Measurements from ENCODE around the gene ZNRF1. TPM values are rescaled to one million over a fixed set of nuclear protein-coding genes. Genes with fewer than 3 reads are reported as not detected.

The ZNRF1 gene
- total RNA-seq, 1 donor from 2014 or later: 46.8 TPM

GRCh38 chr16:75043175-75043895 lies 44.5 kb downstream of the ZNRF1 start:
- DNase-seq: no peak
- H3K27me3 Mint-ChIP-seq: no peaks in the 10 kb centered on the region
- H3K27ac Mint-ChIP-seq: no peak overlapping the region
- peaks cover 28% of the 10 kb centered on the region for H3K36me3 Mint-ChIP-seq (ENCODE audit: low read depth)
- H3K4me3 Mint-ChIP-seq: no peak overlapping the region
- peaks cover 21% of the 10 kb centered on the region for H3K4me1 Mint-ChIP-seq
- intact Hi-C loops (cut with micrococcal nuclease): no loop called here
- H3K9me3 Mint-ChIP-seq: peaks cover 5% of the 10 kb centered on the region

- intact Hi-C loops (cut with micrococcal nuclease): no loop called here
- no peak for DNase-seq
- peaks cover 20% of the 10 kb centered on the region for H3K4me1 Mint-ChIP-seq
- no peaks in the 10 kb centered on the region for H3K27me3 Mint-ChIP-seq
- H3K36me3 Mint-ChIP-seq (ENCODE audit: low read depth): peaks cover 29% of the 10 kb centered on the region
- H3K9me3 Mint-ChIP-seq: peaks cover 9% of the 10 kb centered on the region
- no peak overlapping the region for H3K27ac Mint-ChIP-seq
- H3K4me3 Mint-ChIP-seq: no peak overlapping the region
These were observed 46.1 kb downstream of the ZNRF1 start for GRCh38 chr16:75044800-75045361.

- Mint-ChIP-seq H3K4me1 (peaks cover 20% of the 10 kb centered on the region), H3K27ac (no peak overlapping the region), H3K36me3 (ENCODE audit: low read depth) (peaks cover 25% of the 10 kb centered on the region), H3K9me3 (peaks cover 10% of the 10 kb centered on the region), H3K27me3 (no peaks in the 10 kb centered on the region), H3K4me3 (no peak overlapping the region)
- no peak for DNase-seq
- intact Hi-C loops (cut with micrococcal nuclease): no loop called here
These were observed 46.6 kb downstream of the ZNRF1 start for GRCh38 chr16:75045424-75045823.

- Mint-ChIP-seq H3K36me3 (ENCODE audit: low read depth) (peaks cover 20% of the 10 kb centered on the region), H3K27me3 (no peaks in the 10 kb centered on the region), H3K4me1 (peaks cover 12% of the 10 kb centered on the region), H3K4me3 (no peak overlapping the region), H3K9me3 (peaks cover 10% of the 10 kb centered on the region), H3K27ac (no peak overlapping the region)
- no peak for DNase-seq
- intact Hi-C loops (cut with micrococcal nuclease): no loop called here
These were observed 49.2 kb downstream of the ZNRF1 start for GRCh38 chr16:75048054-75048453.

DNA sequence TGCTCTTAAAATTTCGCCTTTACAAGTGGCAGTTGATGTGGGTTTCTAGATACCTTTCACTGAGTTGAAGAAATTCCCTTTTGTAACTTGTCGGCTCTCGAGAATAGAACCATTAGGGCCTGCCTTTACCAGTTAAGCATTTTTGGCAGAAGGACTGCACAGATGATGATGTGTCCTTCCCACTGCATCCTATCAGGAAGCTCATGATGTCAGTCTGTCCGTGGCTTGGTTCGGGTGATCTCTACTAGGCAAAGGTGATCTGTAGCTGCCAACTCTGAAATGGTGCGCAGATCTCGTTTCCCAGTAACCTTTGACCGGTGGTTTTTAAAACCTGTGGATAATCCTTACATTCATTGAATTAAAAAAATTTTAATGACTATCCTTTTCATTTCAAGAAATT lies 49.7 kb downstream of the ZNRF1 start:
- peaks cover 20% of the 10 kb centered on the region for H3K36me3 Mint-ChIP-seq (ENCODE audit: low read depth)
- H3K4me3 Mint-ChIP-seq: no peak overlapping the region
- intact Hi-C loops (cut with micrococcal nuclease): no loop called here
- H3K4me1 Mint-ChIP-seq: peaks cover 8% of the 10 kb centered on the region
- DNase-seq: no peak
- no peaks in the 10 kb centered on the region for H3K27me3 Mint-ChIP-seq
- H3K27ac Mint-ChIP-seq: no peak overlapping the region
- peaks cover 10% of the 10 kb centered on the region for H3K9me3 Mint-ChIP-seq

- Mint-ChIP-seq H3K4me1 (peaks cover 18% of the 10 kb centered on the region), H3K27me3 (no peaks in the 10 kb centered on the region), H3K36me3 (ENCODE audit: low read depth) (peaks cover 24% of the 10 kb centered on the region), H3K27ac (no peak overlapping the region), H3K4me3 (no peak overlapping the region), H3K9me3 (peaks cover 8% of the 10 kb centered on the region)
- intact Hi-C loops (cut with micrococcal nuclease): no loop called here
- no peak for DNase-seq
These were observed 53.8 kb downstream of the ZNRF1 start for GRCh38 chr16:75052481-75053202.

- intact Hi-C loops (cut with micrococcal nuclease): no loop called here
- no peak overlapping the region for H3K27ac Mint-ChIP-seq
- no peak for DNase-seq
- no peak overlapping the region for H3K4me3 Mint-ChIP-seq
- H3K9me3 Mint-ChIP-seq: peaks cover 5% of the 10 kb centered on the region
- H3K4me1 Mint-ChIP-seq: peaks cover 17% of the 10 kb centered on the region
- H3K36me3 Mint-ChIP-seq (ENCODE audit: low read depth): peaks cover 22% of the 10 kb centered on the region
- H3K27me3 Mint-ChIP-seq: no peaks in the 10 kb centered on the region
These were observed 55.1 kb downstream of the ZNRF1 start for GRCh38 chr16:75053791-75054555.

DNA sequence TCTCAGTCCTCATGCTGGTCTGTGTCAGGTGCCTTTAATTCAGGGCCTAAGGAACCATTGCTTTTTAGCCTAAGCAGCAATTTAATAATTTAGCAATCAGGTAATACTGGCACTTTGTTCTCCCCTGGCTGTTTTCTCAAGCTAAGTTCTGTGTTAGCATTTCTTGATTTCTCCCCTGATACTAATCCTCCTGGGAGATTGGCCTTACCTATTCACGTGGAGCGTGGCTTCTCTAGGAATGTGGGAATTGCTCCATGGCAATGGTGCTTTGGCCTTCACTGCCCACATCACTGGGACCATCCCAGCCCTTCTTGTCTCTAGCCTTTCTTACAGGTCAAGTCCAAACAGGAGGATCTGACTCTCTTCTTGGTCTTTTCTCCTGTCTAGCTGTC lies 55.7 kb downstream of the ZNRF1 start:
- no peak for DNase-seq
- peaks cover 17% of the 10 kb centered on the region for H3K4me1 Mint-ChIP-seq
- H3K27me3 Mint-ChIP-seq: no peaks in the 10 kb centered on the region

DNA sequence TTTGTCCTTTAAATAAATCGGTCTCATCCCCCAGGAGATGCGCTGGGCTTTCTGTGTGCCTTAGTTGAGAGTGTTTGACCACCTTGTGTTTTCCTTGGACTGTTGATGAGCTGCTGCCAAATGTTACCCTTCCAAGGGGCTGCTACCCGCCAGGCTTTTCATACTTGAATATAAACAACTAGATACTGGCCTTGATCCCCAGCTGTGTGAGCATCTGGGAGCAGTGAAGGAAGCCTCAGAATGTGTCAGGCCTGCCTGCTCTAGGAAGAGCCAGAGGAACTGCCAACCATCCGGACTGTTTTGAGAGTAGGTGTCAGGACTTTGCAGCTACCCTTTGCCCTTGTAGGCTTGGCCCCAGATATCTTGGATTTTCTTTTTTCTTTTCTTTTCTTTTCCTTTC lies 60.0 kb downstream of the ZNRF1 start:
- intact Hi-C loops (cut with micrococcal nuclease): no loop called here
- Mint-ChIP-seq H3K27me3 (no peaks in the 10 kb centered on the region), H3K9me3 (no peaks in the 10 kb centered on the region), H3K4me1 (peaks cover 29% of the 10 kb centered on the region), H3K4me3 (no peak overlapping the region), H3K27ac (peak overlapping the region; percentile 13), H3K36me3 (ENCODE audit: low read depth) (peaks cover 15% of the 10 kb centered on the region)
- DNase-seq: no peak

More for the DNA sequence above, 55.7 kb downstream of the ZNRF1 start:
- H3K36me3 Mint-ChIP-seq (ENCODE audit: low read depth): peaks cover 21% of the 10 kb centered on the region
- intact Hi-C loops (cut with micrococcal nuclease): no loop called here
- H3K27ac Mint-ChIP-seq: no peak overlapping the region
- no peak overlapping the region for H3K4me3 Mint-ChIP-seq
- peaks cover 5% of the 10 kb centered on the region for H3K9me3 Mint-ChIP-seq

GRCh38 chr16:75059411-75059810 lies 60.6 kb downstream of the ZNRF1 start:
- Mint-ChIP-seq H3K4me3 (no peak overlapping the region), H3K36me3 (ENCODE audit: low read depth) (peaks cover 15% of the 10 kb centered on the region), H3K27me3 (no peaks in the 10 kb centered on the region), H3K27ac (no peak overlapping the region), H3K9me3 (no peaks in the 10 kb centered on the region), H3K4me1 (peaks cover 31% of the 10 kb centered on the region)
- no peak for DNase-seq
- intact Hi-C loops (cut with micrococcal nuclease): no loop called here

DNA sequence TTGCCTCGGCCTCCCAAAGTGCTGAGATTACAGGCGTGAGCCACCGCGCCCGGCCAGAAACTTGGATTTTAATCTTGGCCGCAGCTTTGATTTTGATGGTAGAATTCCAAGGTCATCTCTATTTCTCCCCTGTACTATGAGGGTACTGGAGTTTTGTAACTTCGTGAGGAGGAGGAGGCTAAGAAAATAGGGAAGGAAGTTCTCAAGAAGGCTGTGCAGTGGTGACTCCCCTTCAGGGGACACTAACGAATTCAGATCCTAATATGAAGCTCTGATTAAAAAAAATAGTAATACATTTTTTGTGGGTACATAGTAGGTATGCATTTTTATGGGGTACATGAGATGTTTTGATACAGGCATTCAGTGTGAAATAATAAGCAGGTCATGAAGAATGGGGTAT lies 61.9 kb downstream of the ZNRF1 start:
- Mint-ChIP-seq H3K4me1 (peaks cover 41% of the 10 kb centered on the region), H3K27me3 (no peaks in the 10 kb centered on the region), H3K4me3 (no peak overlapping the region), H3K36me3 (ENCODE audit: low read depth) (peaks cover 13% of the 10 kb centered on the region), H3K9me3 (no peaks in the 10 kb centered on the region), H3K27ac (no peak overlapping the region)
- intact Hi-C loops (cut with micrococcal nuclease): no loop called here
- no peak for DNase-seq

DNA sequence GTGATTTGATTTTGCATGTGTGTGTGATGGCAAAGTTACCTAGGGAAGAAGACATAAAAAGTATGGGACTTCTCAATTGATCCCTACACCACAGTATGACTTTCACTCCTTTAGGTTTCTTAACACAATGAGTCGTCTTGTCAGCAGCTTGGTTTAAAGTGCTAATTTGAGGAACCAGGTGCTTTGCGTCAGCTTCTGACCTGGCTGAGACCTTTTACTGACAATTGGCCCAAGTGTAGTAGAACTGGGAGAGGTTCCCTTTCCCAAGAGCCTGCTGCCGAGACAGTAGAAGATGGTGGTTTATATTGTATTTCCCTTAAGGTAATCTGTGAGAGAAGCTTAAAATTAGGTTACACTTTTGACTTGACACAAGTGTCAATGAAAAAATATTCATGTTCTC lies 62.8 kb downstream of the ZNRF1 start:
- Mint-ChIP-seq H3K4me3 (no peak overlapping the region), H3K27me3 (no peaks in the 10 kb centered on the region), H3K36me3 (ENCODE audit: low read depth) (peaks cover 10% of the 10 kb centered on the region), H3K9me3 (no peaks in the 10 kb centered on the region), H3K4me1 (peaks cover 42% of the 10 kb centered on the region), H3K27ac (no peak overlapping the region)
- intact Hi-C loops (cut with micrococcal nuclease): no loop called here
- DNase-seq: no peak

DNA sequence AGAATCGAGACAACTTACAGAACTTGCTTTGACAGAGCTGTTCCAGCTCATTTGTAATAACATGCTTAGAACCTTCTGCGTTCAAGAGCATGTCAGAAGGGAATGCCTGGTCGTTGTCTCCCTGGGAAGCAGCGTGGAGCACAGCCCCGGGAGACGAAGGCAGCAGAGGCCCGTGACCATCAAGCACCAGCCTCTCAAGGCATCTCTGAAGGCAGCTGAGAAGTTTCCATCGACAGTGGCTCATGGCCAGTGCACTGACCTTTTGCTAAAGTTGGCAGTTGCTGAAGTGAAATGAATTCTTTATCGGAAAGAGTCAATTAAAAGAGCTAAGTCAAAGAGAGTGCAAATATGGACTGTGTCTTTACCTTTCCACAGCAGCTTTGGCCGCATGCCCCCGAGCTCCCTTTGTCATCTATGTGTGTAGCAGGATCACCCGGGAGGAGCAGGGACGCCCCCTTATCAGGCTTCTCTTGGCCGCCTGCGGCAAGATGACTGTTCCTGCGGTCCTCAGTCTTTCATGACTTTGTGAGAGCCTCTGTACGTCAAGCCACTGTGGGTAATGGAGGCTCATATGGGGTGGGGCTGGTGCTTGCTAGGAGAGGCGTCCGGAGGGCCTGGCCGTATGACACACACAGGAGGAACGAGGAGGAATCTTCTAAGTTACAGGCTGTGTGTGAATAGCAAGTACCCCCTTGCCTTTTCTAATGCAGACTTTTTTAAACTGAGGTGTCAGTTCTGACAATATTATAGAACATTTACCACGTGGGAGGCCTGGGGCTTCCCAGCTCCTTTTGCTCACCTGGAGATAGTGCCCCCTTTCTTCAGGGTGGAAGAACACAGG lies 63.5 kb downstream of the ZNRF1 start:
- no peaks in the 10 kb centered on the region for H3K27me3 Mint-ChIP-seq
- peak overlapping the region; percentile 7 for H3K27ac Mint-ChIP-seq
- peaks cover 44% of the 10 kb centered on the region for H3K4me1 Mint-ChIP-seq
- peaks cover 10% of the 10 kb centered on the region for H3K36me3 Mint-ChIP-seq (ENCODE audit: low read depth)
- H3K4me3 Mint-ChIP-seq: peak overlapping the region; percentile 21
- H3K9me3 Mint-ChIP-seq: no peaks in the 10 kb centered on the region
- no peak for DNase-seq
- intact Hi-C loops (cut with micrococcal nuclease): no loop called here

Data from activated CD4-positive, alpha-beta T cell treated with anti-CD3 and anti-CD28 coated beads, Interleukin-2, amount 10 ng/mL, durations not matched to agents 24 days and 14 days (primary cell).